KOPT-K1 (cell line): ENCODE measurements around the gene GATA6.
"Not testable (repeated sequence)": the region's sequence is repeated elsewhere in the genome, so short reads cannot be mapped to it uniquely, and the experiment has no call there.

ENCODE experiments used
- H3K27ac ChIP-seq: fragments of 200-600 bp; sonication (generic); 2 replicates; pipeline ENCODE4 v1.5.1; 2016; ENCODE audit warnings: antibody characterized with exemption, mild to moderate bottlenecking, low read depth, low read length; ENCODE audit not compliant: poor library complexity, severe bottlenecking
- H3K36me3 ChIP-seq: fragments of 200-600 bp; sonication (generic); 2 replicates; pipeline ENCODE4 v1.5.1; 2017; ENCODE audit warnings: antibody characterized with exemption, mild to moderate bottlenecking, low read length, moderate library complexity; ENCODE audit not compliant: insufficient read depth
- H3K9me3 ChIP-seq: fragments of 200-600 bp; sonication (generic); 2 replicates; pipeline ENCODE4 v1.5.1; 2017; ENCODE audit warnings: antibody characterized with exemption, low read length, mild to moderate bottlenecking; ENCODE audit not compliant: insufficient read depth, poor library complexity, severe bottlenecking

Gene GATA6

GRCh38 chr18:22172120-22172582 is 2.8 kb downstream of the GATA6 start:
- Histone ChIP-seq H3K9me3 (peaks cover 29% of the 10 kb centered on the region), H3K36me3 (no peaks in the 10 kb centered on the region), H3K27ac (no peak overlapping the region)

GRCh38 chr18:22172594-22173049 is 3.2 kb downstream of the GATA6 start:
- Histone ChIP-seq H3K36me3 (no peaks in the 10 kb centered on the region), H3K27ac (no peak overlapping the region), H3K9me3 (peaks cover 29% of the 10 kb centered on the region)

GRCh38 chr18:22173221-22173927 is 4.0 kb downstream of the GATA6 start:
- Histone ChIP-seq H3K36me3 (no peaks in the 10 kb centered on the region), H3K9me3 (peaks cover 27% of the 10 kb centered on the region), H3K27ac (no peak overlapping the region)

GRCh38 chr18:22173928-22174301 is 4.5 kb downstream of the GATA6 start:
- H3K9me3 ChIP-seq, result peaks cover 23% of the 10 kb centered on the region
- no peak overlapping the region for H3K27ac ChIP-seq
- no peaks in the 10 kb centered on the region for H3K36me3 ChIP-seq

GRCh38 chr18:22174341-22175145 is 5.2 kb downstream of the GATA6 start:
- Histone ChIP-seq H3K36me3 (no peaks in the 10 kb centered on the region), H3K27ac (no peak overlapping the region), H3K9me3 (peaks cover 17% of the 10 kb centered on the region)

- Histone ChIP-seq H3K36me3 (no peaks in the 10 kb centered on the region), H3K9me3 (peaks cover 9% of the 10 kb centered on the region), H3K27ac (no peak overlapping the region)
These were observed 6.0 kb downstream of the GATA6 start for GRCh38 chr18:22175346-22175745.

- H3K27ac ChIP-seq, result no peak overlapping the region
- no peaks in the 10 kb centered on the region for H3K36me3 ChIP-seq
- no peaks in the 10 kb centered on the region for H3K9me3 ChIP-seq
These were observed 7.3 kb downstream of the GATA6 start for GRCh38 chr18:22176420-22177326.

GRCh38 chr18:22177327-22177871 is 8.0 kb downstream of the GATA6 start:
- no peaks in the 10 kb centered on the region for H3K9me3 ChIP-seq
- H3K36me3 ChIP-seq, result no peaks in the 10 kb centered on the region
- no peak overlapping the region for H3K27ac ChIP-seq

GRCh38 chr18:22179174-22179573 is 9.8 kb downstream of the GATA6 start:
- no peaks in the 10 kb centered on the region for H3K36me3 ChIP-seq
- H3K9me3 ChIP-seq, result no peaks in the 10 kb centered on the region
- no peak overlapping the region for H3K27ac ChIP-seq

- no peaks in the 10 kb centered on the region for H3K36me3 ChIP-seq
- H3K9me3 ChIP-seq, result no peaks in the 10 kb centered on the region
- H3K27ac ChIP-seq, result no peak overlapping the region
These were observed 10.2 kb downstream of the GATA6 start for GRCh38 chr18:22179631-22180030.

- Histone ChIP-seq H3K9me3 (no peaks in the 10 kb centered on the region), H3K27ac (no peak overlapping the region), H3K36me3 (no peaks in the 10 kb centered on the region)
These were observed 11.3 kb downstream of the GATA6 start for GRCh38 chr18:22180722-22181121.

GRCh38 chr18:22182884-22183697 is 13.7 kb downstream of the GATA6 start:
- Histone ChIP-seq H3K9me3 (no peaks in the 10 kb centered on the region), H3K36me3 (no peaks in the 10 kb centered on the region), H3K27ac (no peak overlapping the region)

GRCh38 chr18:22183698-22184170 is 14.3 kb downstream of the GATA6 start:
- no peak overlapping the region for H3K27ac ChIP-seq
- no peaks in the 10 kb centered on the region for H3K9me3 ChIP-seq
- H3K36me3 ChIP-seq, result no peaks in the 10 kb centered on the region

- not testable (repeated sequence) for H3K9me3 ChIP-seq, H3K36me3 ChIP-seq, H3K27ac ChIP-seq
These were observed 15.2 kb downstream of the GATA6 start for GRCh38 chr18:22184573-22184972.
